Gastrocnemius medialis (tissue), 4 donors: ENCODE results near the gene SH3GLB1. TPM values are rescaled to one million over a fixed set of nuclear protein-coding genes. Genes with fewer than 3 reads are reported as not detected.

Experiments
- ATAC-seq, 2 donors: fragments of 150-250 bp; one replicate each; pipeline ENCODE4 v1.9.1; 2016
- DNase-seq, 2 donors: peaks; one replicate each; pipeline ENCODE4 v3.0.0-alpha.2; 2019
- H3K27ac ChIP-seq, 4 donors: fragments of 200-600 bp; sonication (generic); 1 replicate in 1 of 4; 2 replicates in 3 of 4; pipeline ENCODE4 v1.5.1; 2016 to 2018; ENCODE audit warnings: mild to moderate bottlenecking in 2 of 4, moderate library complexity in 1 of 4
- H3K27me3 ChIP-seq, 3 donors: fragments of 200-600 bp; sonication (generic) in 2 of 3; 1 replicate in 1 of 3; 2 replicates in 2 of 3; pipeline versions ENCODE4 v1.5.1 to v1.6.0; 2016 to 2019; ENCODE audit warnings: mild to moderate bottlenecking in 1 of 3, moderate library complexity in 1 of 3
- H3K36me3 ChIP-seq, 2 donors: fragments of 200-600 bp; sonication (generic) in 1 of 2; one replicate each; pipeline ENCODE4 v1.5.1; 2017 to 2018
- H3K4me1 ChIP-seq, 2 donors: fragments of 200-600 bp; sonication (generic) in 1 of 2; one replicate each; pipeline ENCODE4 v1.5.1; 2016 to 2017; ENCODE audit warnings: mild to moderate bottlenecking in 2 of 2
- H3K4me3 ChIP-seq, 4 donors: fragments of 200-600 bp; sonication (generic) in 3 of 4; 1 replicate in 1 of 4; 2 replicates in 3 of 4; pipeline ENCODE4 v1.5.1; 2016 to 2019; ENCODE audit warnings: mild to moderate bottlenecking in 2 of 4
- H3K9me3 ChIP-seq, 3 donors: fragments of 200-600 bp; sonication (generic) in 2 of 3; 1 replicate in 1 of 3; 2 replicates in 2 of 3; pipeline ENCODE4 v1.5.1; 2016 to 2019
- POLR2A ChIP-seq, 2 donors: fragments of 450-650 bp; IDR thresholded peaks; one replicate each; pipeline ENCODE4 v1.6.1; 2017; ENCODE audit warnings: antibody characterized with exemption in 2 of 2, mild to moderate bottlenecking in 2 of 2, moderate library complexity in 2 of 2
- in situ Hi-C, 4 donors: fragments of 200-750 bp; cut with MboI; loops; one replicate each; pipeline versions ENCODE4 v1.15.0 to v1.8.0; 2017; ENCODE audit warnings: low sequenced_read_pairs in 4 of 4
- intact Hi-C: fragments of 100-400 bp; cut with DNase I; formaldehyde crosslinking; loops from one replicate; pipeline ENCODE4 v1.15.1; 2023; ENCODE audit warnings: low total_unique reads
- total RNA-seq, 4 donors: library from RNA; depleted of rRNA; stranded (reverse); fragments of >200 nt; gene quantifications; one replicate each; pipeline versions ENCODE4 v1.1.0 to v1.2.3, GENCODE V29; 2016
- TF ChIP-seq, protein P1 (sequence below), 5 experiments: fragments of 450-650 bp in 3 of 5; fragments of 200-600 bp in 2 of 5; sonication (generic) in 2 of 5; IDR thresholded peaks in 4 of 5; conservative IDR thresholded peaks in 1 of 5; 1 replicate in 4 of 5; 2 replicates in 1 of 5; pipeline ENCODE4 v1.5.1; 2016 to 2019; ENCODE audit warnings: antibody characterized with exemption in 5 of 5, mild to moderate bottlenecking in 3 of 5, moderate library complexity in 3 of 5

The SH3GLB1 gene
- total RNA-seq, 4 donors from 2014 or later = 76.6 to 168 (median 112) TPM

DNA sequence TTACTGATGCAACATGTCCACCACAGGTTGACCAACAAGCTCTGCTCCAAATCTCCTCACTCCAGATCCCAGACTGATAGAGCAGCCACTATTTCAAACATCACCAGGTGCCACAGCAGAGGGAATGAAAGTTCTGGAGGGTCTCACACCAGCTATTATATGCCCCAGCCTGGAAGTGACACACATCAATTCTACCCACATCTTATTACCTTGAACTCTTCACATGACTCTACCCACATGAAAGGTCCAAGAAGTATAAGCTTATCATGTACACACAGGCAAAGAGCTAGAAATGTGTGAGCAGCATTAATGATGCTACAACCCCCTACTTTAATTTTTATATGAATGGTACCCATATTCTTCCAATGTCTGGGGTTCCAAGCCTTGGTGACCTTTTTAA lies 64.2 kb downstream of the SH3GLB1 start:
- peaks cover 10 to 12% of the 10 kb centered on the region in 2 donors for H3K4me1 ChIP-seq
- H3K4me3 ChIP-seq = no peak overlapping the region
- H3K27me3 ChIP-seq = no peaks in the 10 kb centered on the region
- no peaks in the 10 kb centered on the region for H3K9me3 ChIP-seq
- intact Hi-C loops (no loop called here), in situ Hi-C loops (no loop called here)
- ATAC-seq = no peak
- no peaks in the 10 kb centered on the region for H3K36me3 ChIP-seq
- no peak for TF ChIP-seq POLR2A (IDR thresholded peaks at IDR 0.05)
- DNase-seq = no peak
- H3K27ac ChIP-seq = no peak overlapping the region

DNA sequence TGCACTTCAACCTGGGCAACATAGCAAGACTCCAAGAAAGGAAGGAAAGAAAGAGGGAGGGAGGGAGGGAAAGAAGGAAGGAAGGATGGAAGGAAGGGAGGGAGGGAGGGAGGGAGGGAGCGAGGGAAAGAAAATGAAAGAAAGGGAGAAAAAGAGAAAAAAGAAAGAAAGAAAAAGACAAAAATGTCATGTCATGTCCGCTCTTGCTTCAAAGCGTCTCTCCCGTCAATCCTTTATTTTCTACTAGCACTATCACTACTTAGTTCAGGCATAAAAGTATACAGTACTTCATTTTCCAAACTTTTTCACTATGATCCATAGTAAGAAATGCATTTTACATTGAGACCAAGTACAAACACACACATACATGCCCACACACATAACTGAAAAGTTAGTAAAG lies 64.7 kb downstream of the SH3GLB1 start:
- DNase-seq (no peak), ATAC-seq (no peak)
- Histone ChIP-seq H3K36me3 (no peaks in the 10 kb centered on the region), H3K4me3 (no peak overlapping the region), H3K4me1 (peaks cover 15 to 17% of the 10 kb centered on the region in 2 donors), H3K27me3 (no peaks in the 10 kb centered on the region), H3K27ac (no peak overlapping the region), H3K9me3 (no peaks in the 10 kb centered on the region)
- TF ChIP-seq, protein P1, sequence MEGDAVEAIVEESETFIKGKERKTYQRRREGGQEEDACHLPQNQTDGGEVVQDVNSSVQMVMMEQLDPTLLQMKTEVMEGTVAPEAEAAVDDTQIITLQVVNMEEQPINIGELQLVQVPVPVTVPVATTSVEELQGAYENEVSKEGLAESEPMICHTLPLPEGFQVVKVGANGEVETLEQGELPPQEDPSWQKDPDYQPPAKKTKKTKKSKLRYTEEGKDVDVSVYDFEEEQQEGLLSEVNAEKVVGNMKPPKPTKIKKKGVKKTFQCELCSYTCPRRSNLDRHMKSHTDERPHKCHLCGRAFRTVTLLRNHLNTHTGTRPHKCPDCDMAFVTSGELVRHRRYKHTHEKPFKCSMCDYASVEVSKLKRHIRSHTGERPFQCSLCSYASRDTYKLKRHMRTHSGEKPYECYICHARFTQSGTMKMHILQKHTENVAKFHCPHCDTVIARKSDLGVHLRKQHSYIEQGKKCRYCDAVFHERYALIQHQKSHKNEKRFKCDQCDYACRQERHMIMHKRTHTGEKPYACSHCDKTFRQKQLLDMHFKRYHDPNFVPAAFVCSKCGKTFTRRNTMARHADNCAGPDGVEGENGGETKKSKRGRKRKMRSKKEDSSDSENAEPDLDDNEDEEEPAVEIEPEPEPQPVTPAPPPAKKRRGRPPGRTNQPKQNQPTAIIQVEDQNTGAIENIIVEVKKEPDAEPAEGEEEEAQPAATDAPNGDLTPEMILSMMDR (IDR thresholded peaks at IDR 0.05 in 4 of 5, conservative IDR thresholded peaks at IDR 0.05 in 1 of 5) = no peak
- TF ChIP-seq POLR2A (IDR thresholded peaks at IDR 0.05) = no peak
- intact Hi-C loops = no loop called here
- in situ Hi-C loops = no loop called here

DNA sequence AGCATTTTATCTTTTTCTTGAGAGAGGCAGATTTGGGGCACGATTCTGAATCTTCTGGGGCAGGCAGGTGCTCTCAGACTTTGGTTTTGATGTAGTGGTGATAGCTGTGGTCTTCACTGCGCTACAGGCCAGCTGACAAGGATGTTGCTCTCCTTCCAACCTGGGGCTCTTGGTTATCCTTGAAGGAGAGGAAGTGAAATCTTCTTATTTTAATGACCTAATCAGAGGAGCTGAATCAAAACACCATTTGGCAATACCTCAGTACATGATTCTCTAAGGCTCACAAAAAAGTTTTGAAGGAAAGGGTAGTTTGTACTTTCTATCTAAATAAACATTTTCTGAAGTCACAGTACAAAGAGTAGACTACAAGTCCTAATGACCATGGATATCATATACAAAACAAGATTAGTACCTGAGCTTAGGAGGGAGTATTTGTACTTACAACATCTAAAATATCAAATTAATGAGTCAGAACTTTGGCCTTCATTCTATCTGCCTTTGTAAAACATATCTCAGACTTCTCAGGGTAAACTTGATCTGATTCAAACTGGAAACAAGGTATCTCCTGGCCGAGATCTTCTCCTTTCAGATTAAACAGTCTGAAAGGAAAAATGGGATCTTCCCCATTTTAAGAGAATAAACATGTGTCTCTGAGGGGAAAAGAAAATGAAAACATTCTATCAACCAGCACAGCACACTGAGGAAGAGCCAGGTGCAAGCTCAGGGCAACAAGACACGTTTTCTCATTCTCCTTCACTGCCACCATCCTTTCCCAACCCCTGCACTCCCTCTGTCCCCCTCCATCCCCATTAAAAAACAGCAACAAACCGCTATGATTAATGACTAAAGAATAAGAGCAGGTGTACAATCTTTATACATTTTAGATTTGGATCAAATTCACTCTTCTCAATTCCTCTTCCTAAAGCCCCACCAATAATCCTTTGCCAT lies 69.2 kb downstream of the SH3GLB1 start:
- no peaks in the 10 kb centered on the region for H3K36me3 ChIP-seq
- intact Hi-C loops = loop anchor here (2.0 to 5.0 kb wide), 3 partner anchors 56 to 141 kb away; partner anchors contain the start of genes HS2ST1, SELENOF and SH3GLB1
- DNase-seq (no peak), ATAC-seq (peak; percentile 37 to 57)
- H3K9me3 ChIP-seq = no peaks in the 10 kb centered on the region
- H3K27ac ChIP-seq = peak overlapping the region; percentile 86 to 94 (median 90)
- H3K4me3 ChIP-seq = peak overlapping the region; percentile 2 to 31 (median 22)
- in situ Hi-C loops = no loop called here
- peaks cover 32 to 36% of the 10 kb centered on the region in 2 donors for H3K4me1 ChIP-seq
- H3K27me3 ChIP-seq = no peaks in the 10 kb centered on the region
- no peak for TF ChIP-seq POLR2A (IDR thresholded peaks at IDR 0.05)
- TF ChIP-seq, protein P1 (IDR thresholded peaks at IDR 0.05 in 4 of 5, conservative IDR thresholded peaks at IDR 0.05 in 1 of 5) = no peak

DNA sequence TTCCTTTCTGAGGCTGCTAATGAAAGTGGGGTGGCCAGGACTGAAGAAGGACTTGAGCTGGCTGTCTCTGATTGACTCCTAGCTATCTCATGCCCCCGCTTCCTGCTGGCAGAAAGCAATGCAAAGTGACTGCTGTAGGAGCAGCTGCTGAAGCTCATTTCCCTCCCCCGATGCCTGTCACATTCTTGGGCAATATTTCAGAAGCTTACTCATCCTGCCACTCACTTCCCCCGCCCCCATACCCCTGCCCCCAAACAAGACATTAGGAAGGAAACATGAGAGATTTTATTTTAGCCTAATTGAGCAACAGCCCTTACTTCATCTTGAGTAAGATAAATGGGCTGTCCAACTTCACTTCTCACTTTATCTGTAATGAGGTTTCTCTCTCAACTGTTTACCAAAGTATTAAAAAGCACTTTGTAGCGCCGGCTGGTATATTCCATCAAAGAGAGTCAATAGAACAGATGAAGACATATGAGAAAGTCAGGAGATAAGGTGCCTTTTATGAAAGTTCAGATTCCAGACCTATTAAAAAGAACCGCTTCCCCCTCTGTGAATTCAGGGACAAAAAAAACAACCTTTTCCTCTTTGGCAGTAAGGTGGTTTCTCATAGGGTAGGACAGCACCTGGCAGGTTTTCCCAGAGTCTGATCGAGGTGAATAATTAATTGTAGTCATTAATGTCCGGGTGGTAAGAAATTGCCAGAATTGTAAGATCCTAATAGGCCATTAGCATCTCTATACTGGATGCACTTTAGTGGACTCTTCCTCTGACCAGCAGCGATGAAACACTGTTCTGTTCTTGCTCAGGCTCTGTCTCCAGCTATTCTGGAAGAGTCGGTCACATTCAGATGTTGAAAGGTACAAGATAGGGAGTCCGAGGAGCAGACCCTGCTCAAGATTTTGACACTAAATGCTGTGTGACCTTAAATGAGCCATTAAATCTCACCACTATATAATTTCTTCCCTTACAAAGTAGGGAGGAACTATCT lies 70.2 kb downstream of the SH3GLB1 start:
- H3K4me3 ChIP-seq = peak overlapping the region; percentile 2 to 31 (median 22)
- no peaks in the 10 kb centered on the region for H3K27me3 ChIP-seq
- DNase-seq (peak; percentile 85 to 95), ATAC-seq (peak; percentile 93 to 95)
- intact Hi-C loops = loop anchor here (2.0 to 5.0 kb wide), 2 partner anchors 57 to 140 kb away; partner anchors contain the start of genes HS2ST1 and SELENOF
- H3K36me3 ChIP-seq = no peaks in the 10 kb centered on the region
- peak overlapping the region; percentile 86 to 94 (median 90) for H3K27ac ChIP-seq
- H3K9me3 ChIP-seq = no peaks in the 10 kb centered on the region
- TF ChIP-seq, protein P1 (IDR thresholded peaks at IDR 0.05 in 4 of 5, conservative IDR thresholded peaks at IDR 0.05 in 1 of 5) = no peak
- TF ChIP-seq POLR2A (IDR thresholded peaks at IDR 0.05) = peak; percentile 53 to 70
- peaks cover 32 to 44% of the 10 kb centered on the region in 2 donors for H3K4me1 ChIP-seq
- in situ Hi-C loops = no loop called here
